GM12878 (cell line): Measurements from ENCODE around the gene L3HYPDH. TPM values are rescaled to one million over a fixed set of nuclear protein-coding genes. Genes with fewer than 3 reads are reported as not detected.

Source experiments
- BCL11A ChIP-seq: IDR thresholded peaks from 2 replicates; pipeline ENCODE4 v1.6.1; 2011; ENCODE audit warnings: low read depth, low read length
- DPF2 ChIP-seq: fragments of 450-650 bp; IDR thresholded peaks from 2 replicates; pipeline ENCODE4 v1.6.1; 2017; ENCODE audit warnings: mild to moderate bottlenecking
- EZH2 ChIP-seq: IDR thresholded peaks from 2 replicates; pipeline ENCODE4 v1.6.1; 2012; ENCODE audit warnings: low read depth, mild to moderate bottlenecking, control low read depth, inconsistent platforms, low read length, borderline replicate concordance; ENCODE audit not compliant: control insufficient read depth
- IRF4 ChIP-seq: IDR thresholded peaks from 2 replicates; pipeline ENCODE4 v1.6.1; 2011; ENCODE audit warnings: low read depth, low read length
- JUND ChIP-seq: IDR thresholded peaks from 2 replicates; pipeline ENCODE4 v1.6.1; 2012; ENCODE audit warnings: low read depth, mild to moderate bottlenecking, low read length, improper control_type of control experiment, moderate library complexity
- KAT2A ChIP-seq: conservative IDR thresholded peaks from 2 replicates; pipeline ENCODE4 v1.6.1; 2011; ENCODE audit warnings: low read depth, low read length; ENCODE audit not compliant: control insufficient read depth
- KLF5 ChIP-seq: fragments of 450-650 bp; IDR thresholded peaks from 2 replicates; pipeline ENCODE4 v1.6.1; 2014; ENCODE audit warnings: mild to moderate bottlenecking; ENCODE audit not compliant: partially characterized antibody
- MEF2B ChIP-seq: fragments of 450-650 bp; IDR thresholded peaks from 2 replicates; pipeline ENCODE4 v1.6.1; 2018; ENCODE audit warnings: mild to moderate bottlenecking, moderate library complexity; ENCODE audit not compliant: partially characterized antibody, poor library complexity, severe bottlenecking
- MYB ChIP-seq: fragments of 150-350 bp; IDR thresholded peaks from 2 replicates; pipeline ENCODE4 v1.6.1; 2014; ENCODE audit warnings: mild to moderate bottlenecking, low read depth, low read length, borderline replicate concordance
- PAX8 ChIP-seq: fragments of 450-650 bp; IDR thresholded peaks from 2 replicates; pipeline ENCODE4 v1.6.1; 2017; ENCODE audit warnings: mild to moderate bottlenecking, moderate library complexity
- SP1 ChIP-seq: IDR thresholded peaks from one replicate; pipeline ENCODE4 v1.6.1; 2011; ENCODE audit warnings: low read depth, low read length
- SUPT20H ChIP-seq: IDR thresholded peaks from 2 replicates; pipeline ENCODE4 v1.6.1; 2011; ENCODE audit warnings: low read depth, mild to moderate bottlenecking, low read length, moderate library complexity, borderline replicate concordance; ENCODE audit not compliant: control insufficient read depth
- ZNF217 ChIP-seq: fragments of 450-650 bp; IDR thresholded peaks from 2 replicates; pipeline ENCODE4 v1.6.1; 2017; ENCODE audit warnings: antibody characterized with exemption, mild to moderate bottlenecking
- ZNF384 ChIP-seq: IDR thresholded peaks from 2 replicates; pipeline ENCODE4 v1.6.1; 2012; ENCODE audit warnings: low read depth, mild to moderate bottlenecking, low read length, improper control_type of control experiment, borderline replicate concordance
- polyA plus RNA-seq, 11 experiments: library from polyadenylated mRNA; depleted of rRNA in 4 of 11; unstranded in 6 of 11; stranded (reverse) in 5 of 11; fragments of >200 nt; fragmentation: Nextera tagmentation in 4 of 11; fragmentation: Illumina TruSeq in 1 of 11; extraction: Ambion mirVana in 4 of 11; extraction: Trizol in 1 of 11; gene quantifications; 1 replicate in 1 of 11; 2 replicates in 10 of 11; pipeline versions ENCODE4 v1.2.1 to v1.2.3, GENCODE V29; 2011 to 2016; ENCODE audit warnings: inconsistent platforms in 2 of 11, missing spikeins in 2 of 11, low read depth in 1 of 11
- total RNA-seq, 4 experiments: library from RNA; depleted of rRNA in 3 of 4; stranded (reverse); fragments of >200 nt in 3 of 4; fragmentation: Illumina TruSeq in 1 of 4; extraction: Trizol in 1 of 4; gene quantifications; 2 replicates each; pipeline versions ENCODE4 v1.2.1 to v1.2.3, GENCODE V29; 2013 to 2021
- TF ChIP-seq, protein P1 (sequence below): fragments of 450-650 bp; IDR thresholded peaks from 2 replicates; pipeline ENCODE4 v1.6.1; 2016; ENCODE audit warnings: mild to moderate bottlenecking
- TF ChIP-seq, protein P2 (sequence below): IDR thresholded peaks from 2 replicates; pipeline ENCODE4 v1.6.1; 2012; ENCODE audit warnings: low read length, inconsistent platforms
- TF ChIP-seq, protein P3 (sequence below): fragments of 450-650 bp; IDR thresholded peaks from 2 replicates; pipeline ENCODE4 v1.6.1; 2017; ENCODE audit warnings: mild to moderate bottlenecking, moderate library complexity
- TF ChIP-seq, protein P4 (sequence below): fragments of 450-650 bp; IDR thresholded peaks from 2 replicates; pipeline ENCODE4 v1.6.1; 2016; ENCODE audit warnings: mild to moderate bottlenecking, moderate library complexity, borderline replicate concordance

Gene L3HYPDH
- total and polyA plus RNA-seq, 10 of the 15 experiments (the other 5 are each of a cell fraction or from before 2014, with no cell fraction given), result 11.5 to 27.8 (median 15.8) TPM

DNA sequence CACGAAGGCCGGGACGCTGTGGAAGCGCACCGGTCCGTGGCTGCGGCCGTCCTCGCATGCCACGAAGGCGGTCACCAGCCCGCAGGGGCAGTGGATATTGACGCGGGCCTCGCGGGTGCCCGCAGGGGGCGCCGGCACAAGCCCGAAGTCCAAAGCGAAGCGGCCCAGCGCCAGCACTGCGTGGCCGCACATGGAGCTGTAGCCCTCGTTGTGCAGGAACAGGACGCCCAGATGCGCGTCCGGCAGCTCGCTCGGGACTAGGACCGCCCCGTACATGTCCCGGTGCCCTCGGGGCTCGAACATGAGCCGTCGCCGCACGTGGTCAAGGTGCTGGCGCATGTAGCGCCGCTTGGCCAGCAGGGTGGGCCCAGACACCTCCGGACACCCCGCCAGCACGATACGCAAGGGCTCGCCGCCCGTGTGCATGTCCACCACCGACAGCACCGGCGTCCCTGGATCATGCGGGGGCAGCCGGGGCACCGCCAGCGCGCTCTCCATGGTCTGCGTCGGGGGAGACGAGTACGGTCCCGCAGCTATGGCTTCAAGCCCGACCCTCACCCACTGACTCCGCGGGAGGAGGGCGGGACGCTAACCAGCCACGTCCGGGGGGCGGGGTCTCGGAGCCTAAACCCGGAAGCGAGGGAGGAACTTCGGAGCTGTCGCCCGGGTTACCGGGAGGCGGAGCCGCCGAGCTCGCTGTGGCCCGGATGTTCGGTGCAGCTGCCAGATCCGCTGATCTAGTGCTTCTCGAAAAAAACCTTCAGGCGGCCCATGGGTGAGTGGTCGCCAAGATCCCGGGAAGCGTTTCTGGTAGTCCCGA, at the start of gene L3HYPDH, which contains the start of gene JKAMP (continued):
- TF ChIP-seq, protein P1, sequence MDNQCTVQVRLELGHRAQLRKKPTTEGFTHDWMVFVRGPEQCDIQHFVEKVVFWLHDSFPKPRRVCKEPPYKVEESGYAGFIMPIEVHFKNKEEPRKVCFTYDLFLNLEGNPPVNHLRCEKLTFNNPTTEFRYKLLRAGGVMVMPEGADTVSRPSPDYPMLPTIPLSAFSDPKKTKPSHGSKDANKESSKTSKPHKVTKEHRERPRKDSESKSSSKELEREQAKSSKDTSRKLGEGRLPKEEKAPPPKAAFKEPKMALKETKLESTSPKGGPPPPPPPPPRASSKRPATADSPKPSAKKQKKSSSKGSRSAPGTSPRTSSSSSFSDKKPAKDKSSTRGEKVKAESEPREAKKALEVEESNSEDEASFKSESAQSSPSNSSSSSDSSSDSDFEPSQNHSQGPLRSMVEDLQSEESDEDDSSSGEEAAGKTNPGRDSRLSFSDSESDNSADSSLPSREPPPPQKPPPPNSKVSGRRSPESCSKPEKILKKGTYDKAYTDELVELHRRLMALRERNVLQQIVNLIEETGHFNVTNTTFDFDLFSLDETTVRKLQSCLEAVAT, result no peak
- TF ChIP-seq, protein P2, sequence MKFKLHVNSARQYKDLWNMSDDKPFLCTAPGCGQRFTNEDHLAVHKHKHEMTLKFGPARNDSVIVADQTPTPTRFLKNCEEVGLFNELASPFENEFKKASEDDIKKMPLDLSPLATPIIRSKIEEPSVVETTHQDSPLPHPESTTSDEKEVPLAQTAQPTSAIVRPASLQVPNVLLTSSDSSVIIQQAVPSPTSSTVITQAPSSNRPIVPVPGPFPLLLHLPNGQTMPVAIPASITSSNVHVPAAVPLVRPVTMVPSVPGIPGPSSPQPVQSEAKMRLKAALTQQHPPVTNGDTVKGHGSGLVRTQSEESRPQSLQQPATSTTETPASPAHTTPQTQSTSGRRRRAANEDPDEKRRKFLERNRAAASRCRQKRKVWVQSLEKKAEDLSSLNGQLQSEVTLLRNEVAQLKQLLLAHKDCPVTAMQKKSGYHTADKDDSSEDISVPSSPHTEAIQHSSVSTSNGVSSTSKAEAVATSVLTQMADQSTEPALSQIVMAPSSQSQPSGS, result no peak
- TF ChIP-seq, protein P3, sequence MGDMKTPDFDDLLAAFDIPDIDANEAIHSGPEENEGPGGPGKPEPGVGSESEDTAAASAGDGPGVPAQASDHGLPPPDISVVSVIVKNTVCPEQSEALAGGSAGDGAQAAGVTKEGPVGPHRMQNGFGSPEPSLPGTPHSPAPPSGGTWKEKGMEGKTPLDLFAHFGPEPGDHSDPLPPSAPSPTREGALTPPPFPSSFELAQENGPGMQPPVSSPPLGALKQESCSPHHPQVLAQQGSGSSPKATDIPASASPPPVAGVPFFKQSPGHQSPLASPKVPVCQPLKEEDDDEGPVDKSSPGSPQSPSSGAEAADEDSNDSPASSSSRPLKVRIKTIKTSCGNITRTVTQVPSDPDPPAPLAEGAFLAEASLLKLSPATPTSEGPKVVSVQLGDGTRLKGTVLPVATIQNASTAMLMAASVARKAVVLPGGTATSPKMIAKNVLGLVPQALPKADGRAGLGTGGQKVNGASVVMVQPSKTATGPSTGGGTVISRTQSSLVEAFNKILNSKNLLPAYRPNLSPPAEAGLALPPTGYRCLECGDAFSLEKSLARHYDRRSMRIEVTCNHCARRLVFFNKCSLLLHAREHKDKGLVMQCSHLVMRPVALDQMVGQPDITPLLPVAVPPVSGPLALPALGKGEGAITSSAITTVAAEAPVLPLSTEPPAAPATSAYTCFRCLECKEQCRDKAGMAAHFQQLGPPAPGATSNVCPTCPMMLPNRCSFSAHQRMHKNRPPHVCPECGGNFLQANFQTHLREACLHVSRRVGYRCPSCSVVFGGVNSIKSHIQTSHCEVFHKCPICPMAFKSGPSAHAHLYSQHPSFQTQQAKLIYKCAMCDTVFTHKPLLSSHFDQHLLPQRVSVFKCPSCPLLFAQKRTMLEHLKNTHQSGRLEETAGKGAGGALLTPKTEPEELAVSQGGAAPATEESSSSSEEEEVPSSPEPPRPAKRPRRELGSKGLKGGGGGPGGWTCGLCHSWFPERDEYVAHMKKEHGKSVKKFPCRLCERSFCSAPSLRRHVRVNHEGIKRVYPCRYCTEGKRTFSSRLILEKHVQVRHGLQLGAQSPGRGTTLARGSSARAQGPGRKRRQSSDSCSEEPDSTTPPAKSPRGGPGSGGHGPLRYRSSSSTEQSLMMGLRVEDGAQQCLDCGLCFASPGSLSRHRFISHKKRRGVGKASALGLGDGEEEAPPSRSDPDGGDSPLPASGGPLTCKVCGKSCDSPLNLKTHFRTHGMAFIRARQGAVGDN, result peak; percentile 92
- TF ChIP-seq IRF4, result no peak
- TF ChIP-seq KAT2A, result no peak
- no peak for TF ChIP-seq SUPT20H
- TF ChIP-seq, protein P4, sequence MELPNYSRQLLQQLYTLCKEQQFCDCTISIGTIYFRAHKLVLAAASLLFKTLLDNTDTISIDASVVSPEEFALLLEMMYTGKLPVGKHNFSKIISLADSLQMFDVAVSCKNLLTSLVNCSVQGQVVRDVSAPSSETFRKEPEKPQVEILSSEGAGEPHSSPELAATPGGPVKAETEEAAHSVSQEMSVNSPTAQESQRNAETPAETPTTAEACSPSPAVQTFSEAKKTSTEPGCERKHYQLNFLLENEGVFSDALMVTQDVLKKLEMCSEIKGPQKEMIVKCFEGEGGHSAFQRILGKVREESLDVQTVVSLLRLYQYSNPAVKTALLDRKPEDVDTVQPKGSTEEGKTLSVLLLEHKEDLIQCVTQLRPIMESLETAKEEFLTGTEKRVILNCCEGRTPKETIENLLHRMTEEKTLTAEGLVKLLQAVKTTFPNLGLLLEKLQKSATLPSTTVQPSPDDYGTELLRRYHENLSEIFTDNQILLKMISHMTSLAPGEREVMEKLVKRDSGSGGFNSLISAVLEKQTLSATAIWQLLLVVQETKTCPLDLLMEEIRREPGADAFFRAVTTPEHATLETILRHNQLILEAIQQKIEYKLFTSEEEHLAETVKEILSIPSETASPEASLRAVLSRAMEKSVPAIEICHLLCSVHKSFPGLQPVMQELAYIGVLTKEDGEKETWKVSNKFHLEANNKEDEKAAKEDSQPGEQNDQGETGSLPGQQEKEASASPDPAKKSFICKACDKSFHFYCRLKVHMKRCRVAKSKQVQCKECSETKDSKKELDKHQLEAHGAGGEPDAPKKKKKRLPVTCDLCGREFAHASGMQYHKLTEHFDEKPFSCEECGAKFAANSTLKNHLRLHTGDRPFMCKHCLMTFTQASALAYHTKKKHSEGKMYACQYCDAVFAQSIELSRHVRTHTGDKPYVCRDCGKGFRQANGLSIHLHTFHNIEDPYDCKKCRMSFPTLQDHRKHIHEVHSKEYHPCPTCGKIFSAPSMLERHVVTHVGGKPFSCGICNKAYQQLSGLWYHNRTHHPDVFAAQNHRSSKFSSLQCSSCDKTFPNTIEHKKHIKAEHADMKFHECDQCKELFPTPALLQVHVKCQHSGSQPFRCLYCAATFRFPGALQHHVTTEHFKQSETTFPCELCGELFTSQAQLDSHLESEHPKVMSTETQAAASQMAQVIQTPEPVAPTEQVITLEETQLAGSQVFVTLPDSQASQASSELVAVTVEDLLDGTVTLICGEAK, result peak; percentile 64; the same call in 1 of the 2 replicates
- peak; percentile 35 for TF ChIP-seq SP1
- TF ChIP-seq EZH2, result no peak
- peak; percentile 24 for TF ChIP-seq KLF5
- peak; percentile 83 for TF ChIP-seq DPF2
- TF ChIP-seq ZNF384, result peak; percentile 36; the same call in 1 of the 2 replicates
- TF ChIP-seq JUND, result no peak
- no peak for TF ChIP-seq BCL11A
- TF ChIP-seq ZNF217, result peak; percentile 93
- peak; percentile 47 for TF ChIP-seq MEF2B
- TF ChIP-seq PAX8, result no peak
- TF ChIP-seq MYB, result no peak
